ENCODE measurements around the gene PPP2R3A. TPM values are rescaled to one million over a fixed set of nuclear protein-coding genes. Genes with fewer than 3 reads are reported as not detected.

The PPP2R3A gene
- total and polyA plus RNA-seq, 2 donors (not counting 3 experiments of a cell fraction or from before 2014, with no cell fraction given): 3.3 to 14.6 TPM

DNA sequence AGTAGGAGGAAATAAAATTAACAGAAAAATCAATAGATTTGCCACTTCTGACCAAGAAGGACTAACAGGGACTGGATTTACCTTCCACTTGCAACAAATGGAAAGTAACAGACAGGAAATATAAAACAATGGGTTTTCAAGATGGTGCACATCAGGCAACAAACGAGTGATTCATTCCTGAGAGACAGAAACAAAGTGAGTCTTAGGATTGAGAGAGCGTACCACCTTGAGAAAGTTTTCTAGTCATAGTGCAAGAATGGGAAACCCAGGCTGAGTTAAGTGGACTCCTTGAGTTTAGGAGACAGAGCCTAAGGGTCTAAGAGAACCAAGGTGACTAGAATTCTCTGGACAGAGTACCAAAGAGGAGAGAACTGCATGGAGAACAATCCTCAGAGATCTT lies 101.7 kb downstream of the PPP2R3A start:
- dilution Hi-C loops (cut with MboI; ENCODE audit: extremely low pct_ligation_motif_present, low sequenced_read_pairs) (no loop called here), intact Hi-C loops (cut with micrococcal nuclease) (no loop called here)
- H3K36me3 ChIP-seq (ENCODE audit: control insufficient read depth in 2 of 2, extremely low read depth in 1 of 2, insufficient read depth in 2 of 2, low read length in 2 of 2): no peaks in the 10 kb centered on the region
- no peak overlapping the region for H3K27ac ChIP-seq (ENCODE audit: insufficient read depth, low read depth, low read length)
- no peak overlapping the region for H2AFZ ChIP-seq (ENCODE audit: low read depth, low read length)
- TF ChIP-seq EZH2 (IDR thresholded peaks at IDR 0.05; ENCODE audit: borderline replicate concordance, low read depth, low read length, severe bottlenecking): no peak
- no peak for TF ChIP-seq JUN (IDR thresholded peaks at IDR 0.05; ENCODE audit: borderline replicate concordance, insufficient read depth, insufficient read length, low read depth)
- no peak for TF ChIP-seq POLR2AphosphoS5 (IDR thresholded peaks at IDR 0.05; ENCODE audit: insufficient read depth, low read depth, low read length)
- no peak for TF ChIP-seq MYC (IDR thresholded peaks at IDR 0.05; ENCODE audit: low read depth, low read length)
- TF ChIP-seq GATA2 (IDR thresholded peaks at IDR 0.05; ENCODE audit: insufficient read depth, insufficient read length, low read depth, low read length): no peak
- TF ChIP-seq FOS (IDR thresholded peaks at IDR 0.05; ENCODE audit: borderline replicate concordance, insufficient read depth, low read length): no peak
- TF ChIP-seq CTCF (IDR thresholded peaks at IDR 0.05; ENCODE audit: extremely low read depth in 1 of 2, insufficient read depth in 1 of 2, low read depth in 1 of 2, low read length in 2 of 2): no peak
- no peak for TF ChIP-seq POLR2A (IDR thresholded peaks at IDR 0.05; ENCODE audit: low read depth, low read length)
- TF ChIP-seq MAX (IDR thresholded peaks at IDR 0.05; ENCODE audit: insufficient read depth, insufficient read length): no peak
- ChIA-PET CTCF (interaction anchor here (0.8 to 5.7 kb wide), 2 partner anchors 285 to 685 kb away, joined by 3 to 62 read pairs; partner anchors contain the start of gene STAG1), POLR2A (no interaction called here)
- H3K79me2 ChIP-seq (ENCODE audit: control insufficient read depth, insufficient read depth, low read length): no peaks in the 10 kb centered on the region
- BruUV-seq (replicated peaks): no TSS peak
- no peak overlapping the region for H3K4me3 ChIP-seq (replicated peaks in 1 of 3; ENCODE audit: insufficient read depth in 1 of 3, low read depth in 1 of 3, low read length in 3 of 3)
- no peaks in the 10 kb centered on the region for H4K20me1 ChIP-seq (replicated peaks; ENCODE audit: control insufficient read depth, extremely low read depth, insufficient read depth, low read length)
- no peaks in the 10 kb centered on the region for H3K9me1 ChIP-seq (replicated peaks; ENCODE audit: control insufficient read depth, extremely low read depth, insufficient read depth, low read length)
- DNase-seq (ENCODE audit: low read depth, low spot score) (peak; percentile 26), FAIRE-seq (peak; percentile 15)
- H3K27me3 ChIP-seq (ENCODE audit: control insufficient read depth in 2 of 2, insufficient read depth in 2 of 2, low read length in 2 of 2): no peaks in the 10 kb centered on the region
- no peak overlapping the region for H3K4me2 ChIP-seq (ENCODE audit: insufficient read depth, low read length)
- H3K9me3 ChIP-seq (replicated peaks; ENCODE audit: control insufficient read depth, insufficient read depth, low read length): no peaks in the 10 kb centered on the region
- H3K9ac ChIP-seq (replicated peaks; ENCODE audit: extremely low read depth, insufficient read depth, low read length): no peak overlapping the region
- peaks cover 2% of the 10 kb centered on the region for H3K4me1 ChIP-seq (ENCODE audit: control insufficient read depth, extremely low read depth, insufficient read depth, low read length)

Data from endothelial cell of umbilical vein (primary cell).